HCT116 (cell line): ENCODE measurements around the gene ARGLU1. TPM values are rescaled to one million over a fixed set of nuclear protein-coding genes. Genes with fewer than 3 reads are reported as not detected.

Experiments
- ATAC-seq: fragments of 200-7000 bp; cut with Tn5 transposase; 2 replicates; pipeline ENCODE4 v1.9.1; 2020; ENCODE audit warnings: mild to moderate bottlenecking, moderate library complexity
- BruUV-seq: library from RNA; stranded (reverse); fragments of 400-500 nt; replicated peaks from 2 replicates; lab custom pipeline; 2021; lab: Mats Ljungman, UMichigan
- CTCF ChIA-PET: fragments of 300-600 bp; sonication (Branson Sonifier 250); formaldehyde crosslinking; loops from one replicate; lab custom pipeline; 2021; ENCODE audit warnings: antibody characterized with exemption; lab: Charles Lee
- POLR2A ChIA-PET: fragments of 300-600, 350-600 bp; sonication (Branson Sonifier 250); formaldehyde crosslinking; loops from one replicate; lab custom pipeline; 2021; ENCODE audit warnings: antibody characterized with exemption; lab: Charles Lee
- RAD21 ChIA-PET, 2 experiments: fragments of 300-600 bp; sonication (Branson Sonifier 250); formaldehyde crosslinking; loops; one replicate each; lab custom pipeline; 2023; ENCODE audit warnings: low total read pairs in 2 of 2; ENCODE audit not compliant: uncharacterized antibody in 2 of 2, unreplicated experiment in 2 of 2, low non-redundant PET in 1 of 2; lab: Charles Lee
- DNase-seq: peaks from one replicate; pipeline ENCODE4 v3.0.0-alpha.2; 2010; ENCODE audit warnings: low read depth, low spot score
- H2AFZ ChIP-seq: fragments of 200-600 bp; shearing (Covaris generic), sonication (generic); 2 replicates; pipeline ENCODE4 v1.6.1; 2017; ENCODE audit warnings: low read depth, mixed run types, mixed read lengths, antibody characterized with exemption, low read length; ENCODE audit not compliant: poor library complexity, severe bottlenecking
- H3K27ac ChIP-seq: 2 replicates; pipeline ENCODE4 v1.5.1; 2012; ENCODE audit warnings: low read depth, low read length
- H3K27me3 ChIP-seq: fragments of 200-600 bp; sonication (generic); 2 replicates; pipeline ENCODE4 v1.6.1; 2016; ENCODE audit warnings: mixed run types, low read length, mixed read lengths; ENCODE audit not compliant: insufficient read depth
- H3K36me3 ChIP-seq, 2 experiments: fragments of 200-500 bp in 1 of 2; fragments of 200-600 bp in 1 of 2; sonication (Bioruptor generic) in 1 of 2; sonication (generic) in 1 of 2; 2 replicates each; pipeline versions ENCODE4 v1.5.1 to v1.6.1; 2014 to 2016; ENCODE audit warnings: low read length in 2 of 2, inconsistent platforms in 1 of 2, mixed read lengths in 1 of 2, mixed run types in 1 of 2; ENCODE audit not compliant: insufficient read depth in 2 of 2, control insufficient read depth in 1 of 2
- H3K4me1 ChIP-seq, 2 experiments: fragments of 200-600 bp in 1 of 2; sonication (generic) in 1 of 2; 2 replicates each; pipeline versions ENCODE4 v1.5.1 to v1.6.1; 2012 to 2017; ENCODE audit warnings: low read length in 2 of 2, inconsistent platforms in 1 of 2, mild to moderate bottlenecking in 1 of 2, mixed read lengths in 1 of 2, mixed run types in 1 of 2, moderate library complexity in 1 of 2; ENCODE audit not compliant: insufficient read depth in 2 of 2, control insufficient read depth in 1 of 2
- H3K4me2 ChIP-seq: fragments of 200-600 bp; sonication (generic); 2 replicates; pipeline ENCODE4 v1.6.1; 2017; ENCODE audit warnings: mixed run types, low read length, mixed read lengths
- H3K4me3 ChIP-seq, 2 experiments: fragments of 200-600 bp in 1 of 2; sonication (generic) in 1 of 2; replicated peaks in 1 of 2; 2 replicates each; pipeline ENCODE4 v1.5.1; 2011 to 2016; ENCODE audit warnings: low read length in 2 of 2, control low read depth in 1 of 2, low read depth in 1 of 2, mild to moderate bottlenecking in 1 of 2, mixed read lengths in 1 of 2, mixed run types in 1 of 2
- H3K79me2 ChIP-seq: fragments of 200-600 bp; sonication (generic); 2 replicates; pipeline ENCODE4 v1.6.1; 2017; ENCODE audit warnings: mild to moderate bottlenecking, mixed run types, low read length, moderate library complexity, mixed read lengths; ENCODE audit not compliant: insufficient read depth
- H3K9ac ChIP-seq: fragments of 200-600 bp; sonication (generic); 2 replicates; pipeline ENCODE4 v1.6.1; 2016; ENCODE audit warnings: low read length, mixed read lengths
- H3K9me2 ChIP-seq: fragments of 200-600 bp; sonication (generic), shearing (Covaris generic); 2 replicates; pipeline ENCODE4 v1.6.1; 2017; ENCODE audit warnings: mixed run types, mild to moderate bottlenecking, moderate library complexity; ENCODE audit not compliant: insufficient read depth
- H3K9me3 ChIP-seq, 2 experiments: fragments of 200-500 bp in 1 of 2; fragments of 200-600 bp in 1 of 2; sonication (Bioruptor generic) in 1 of 2; sonication (generic) in 1 of 2; 2 replicates each; pipeline ENCODE4 v1.6.1; 2014 to 2017; ENCODE audit warnings: low read length in 2 of 2, mixed read lengths in 2 of 2, inconsistent platforms in 1 of 2, low read depth in 1 of 2, mild to moderate bottlenecking in 1 of 2, mixed run types in 1 of 2, moderate library complexity in 1 of 2; ENCODE audit not compliant: control insufficient read depth in 1 of 2, insufficient read depth in 1 of 2
- H4K20me1 ChIP-seq: fragments of 200-600 bp; sonication (generic), shearing (Covaris generic); 2 replicates; pipeline ENCODE4 v1.6.1; 2017; ENCODE audit warnings: mixed run types, mild to moderate bottlenecking, moderate library complexity; ENCODE audit not compliant: insufficient read depth
- CBX3 ChIP-seq: IDR thresholded peaks from 2 replicates; pipeline ENCODE4 v1.6.1; 2012; ENCODE audit warnings: low read depth
- ELF1 ChIP-seq: IDR thresholded peaks from 2 replicates; pipeline ENCODE4 v1.6.1; 2012; ENCODE audit warnings: low read depth, borderline replicate concordance
- EZH2phosphoT487 ChIP-seq: fragments of 200-600 bp; IDR thresholded peaks from 2 replicates; pipeline ENCODE4 v1.6.1; 2018; ENCODE audit warnings: antibody characterized with exemption, borderline replicate concordance
- JUND ChIP-seq: IDR thresholded peaks from 2 replicates; pipeline ENCODE4 v1.6.1; 2012
- POLR2AphosphoS5 ChIP-seq: IDR thresholded peaks from 2 replicates; pipeline ENCODE4 v1.6.1; 2011; ENCODE audit warnings: mild to moderate bottlenecking, low read depth, low read length, moderate library complexity
- SP1 ChIP-seq: IDR thresholded peaks from 2 replicates; pipeline ENCODE4 v1.6.1; 2012; ENCODE audit warnings: low read depth
- TCF7L2 ChIP-seq: IDR thresholded peaks from 2 replicates; pipeline ENCODE4 v1.7.0; 2011; ENCODE audit warnings: borderline replicate concordance, inconsistent platforms; ENCODE audit not compliant: insufficient read depth, insufficient read length; ENCODE audit errors: extremely low read depth
- ZBTB33 ChIP-seq: IDR thresholded peaks from 2 replicates; pipeline ENCODE4 v1.6.1; 2011; ENCODE audit warnings: mild to moderate bottlenecking, low read length, moderate library complexity; ENCODE audit not compliant: insufficient replicate concordance; ENCODE audit errors: extremely low read depth
- ZFX ChIP-seq: fragments of 450-650 bp; IDR thresholded peaks from 2 replicates; pipeline ENCODE4 v1.6.1; 2017
- intact Hi-C: fragments of 100-400 bp; cut with micrococcal nuclease; formaldehyde crosslinking; loops from 2 replicates; pipeline ENCODE4 v1.10.0; 2022
- total RNA-seq: library from RNA; stranded (reverse); gene quantifications from one replicate; pipeline ENCODE4 v1.2.1, GENCODE V29; 2021; ENCODE audit not compliant: unreplicated experiment
- TF ChIP-seq, protein P1 (sequence below), 3 experiments: fragments of 200-600 bp in 1 of 3; sonication (generic) in 1 of 3; IDR thresholded peaks in 2 of 3; conservative IDR thresholded peaks in 1 of 3; 2 replicates each; pipeline ENCODE4 v1.5.1; 2012 to 2017; ENCODE audit warnings: low read depth in 2 of 3, low read length in 2 of 3, antibody characterized with exemption in 1 of 3, borderline replicate concordance in 1 of 3, control low read depth in 1 of 3, mild to moderate bottlenecking in 1 of 3, mixed read lengths in 1 of 3, mixed run types in 1 of 3, moderate library complexity in 1 of 3; ENCODE audit not compliant: insufficient read depth in 1 of 3
- TF ChIP-seq, protein P2 (sequence below): IDR thresholded peaks from 2 replicates; pipeline ENCODE4 v1.6.1; 2012

The ARGLU1 gene
- total RNA-seq, 1 experiment from 2014 or later: 57.8 TPM

GRCh38 chr13:106499113-106499512, 68.8 kb downstream of the ARGLU1 start:
- TF ChIP-seq TCF7L2 (no peak), ZFX (no peak), EZH2phosphoT487 (no peak), SP1 (no peak), JUND (no peak), ZBTB33 (no peak), ELF1 (no peak), CBX3 (no peak), POLR2AphosphoS5 (no peak)
- TF ChIP-seq, protein P1, sequence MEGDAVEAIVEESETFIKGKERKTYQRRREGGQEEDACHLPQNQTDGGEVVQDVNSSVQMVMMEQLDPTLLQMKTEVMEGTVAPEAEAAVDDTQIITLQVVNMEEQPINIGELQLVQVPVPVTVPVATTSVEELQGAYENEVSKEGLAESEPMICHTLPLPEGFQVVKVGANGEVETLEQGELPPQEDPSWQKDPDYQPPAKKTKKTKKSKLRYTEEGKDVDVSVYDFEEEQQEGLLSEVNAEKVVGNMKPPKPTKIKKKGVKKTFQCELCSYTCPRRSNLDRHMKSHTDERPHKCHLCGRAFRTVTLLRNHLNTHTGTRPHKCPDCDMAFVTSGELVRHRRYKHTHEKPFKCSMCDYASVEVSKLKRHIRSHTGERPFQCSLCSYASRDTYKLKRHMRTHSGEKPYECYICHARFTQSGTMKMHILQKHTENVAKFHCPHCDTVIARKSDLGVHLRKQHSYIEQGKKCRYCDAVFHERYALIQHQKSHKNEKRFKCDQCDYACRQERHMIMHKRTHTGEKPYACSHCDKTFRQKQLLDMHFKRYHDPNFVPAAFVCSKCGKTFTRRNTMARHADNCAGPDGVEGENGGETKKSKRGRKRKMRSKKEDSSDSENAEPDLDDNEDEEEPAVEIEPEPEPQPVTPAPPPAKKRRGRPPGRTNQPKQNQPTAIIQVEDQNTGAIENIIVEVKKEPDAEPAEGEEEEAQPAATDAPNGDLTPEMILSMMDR (IDR thresholded peaks at IDR 0.05 in 2 of 3, conservative IDR thresholded peaks at IDR 0.05 in 1 of 3; ENCODE audit: borderline replicate concordance in 1 of 3, insufficient read depth in 1 of 3, low read depth in 2 of 3, low read length in 2 of 3): no peak
- TF ChIP-seq, protein P2, sequence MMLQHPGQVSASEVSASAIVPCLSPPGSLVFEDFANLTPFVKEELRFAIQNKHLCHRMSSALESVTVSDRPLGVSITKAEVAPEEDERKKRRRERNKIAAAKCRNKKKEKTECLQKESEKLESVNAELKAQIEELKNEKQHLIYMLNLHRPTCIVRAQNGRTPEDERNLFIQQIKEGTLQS: no peak
- no peak overlapping the region for H3K27ac ChIP-seq
- H3K4me2 ChIP-seq: no peak overlapping the region
- H3K9me2 ChIP-seq: no peaks in the 10 kb centered on the region
- ChIA-PET RAD21 (no interaction called here), CTCF (no interaction called here), POLR2A (no interaction called here)
- H3K4me3 ChIP-seq: no peak overlapping the region
- H2AFZ ChIP-seq: no peak overlapping the region
- no peak for ATAC-seq
- no peaks in the 10 kb centered on the region for H3K9me3 ChIP-seq
- H3K27me3 ChIP-seq: no peaks in the 10 kb centered on the region
- BruUV-seq: no TSS peak
- H3K79me2 ChIP-seq: peaks cover 59% of the 10 kb centered on the region
- peaks cover 0 to 7% of the 10 kb centered on the region in 2 experiments; a peak in 1 of 4 replicates for H3K4me1 ChIP-seq
- no peaks in the 10 kb centered on the region for H4K20me1 ChIP-seq
- H3K36me3 ChIP-seq: peaks cover 7 to 9% of the 10 kb centered on the region in 2 experiments; a peak in 2 of 4 replicates
- intact Hi-C loops: no loop called here
- no peak overlapping the region for H3K9ac ChIP-seq
- no peak for DNase-seq
